Omental fat pad (tissue), 4 donors: ENCODE results near the gene CCND1. TPM values are rescaled to one million over a fixed set of nuclear protein-coding genes. Genes with fewer than 3 reads are reported as not detected.
"Not testable (repeated sequence)": the region's sequence is repeated elsewhere in the genome, so short reads cannot be mapped to it uniquely, and the experiment has no call there.

ENCODE experiments used
- ATAC-seq: fragments of 150-250 bp; one replicate; pipeline ENCODE4 v1.9.1; 2016; ENCODE audit warnings: mild to moderate bottlenecking, moderate library complexity; ENCODE audit not compliant: low FRiP score
- DNase-seq: peaks from one replicate; pipeline ENCODE4 v3.0.0-alpha.2; 2019; ENCODE audit warnings: low spot score
- total RNA-seq, 4 donors: library from RNA; depleted of rRNA; stranded (reverse); fragments of >200 nt; gene quantifications; one replicate each; pipeline ENCODE4 v1.1.0, GENCODE V29; 2016
- TF ChIP-seq, protein P1 (sequence below), 3 donors: fragments of 450-650 bp; IDR thresholded peaks; one replicate each; pipeline ENCODE4 v1.5.1; 2016 to 2017; ENCODE audit warnings: antibody characterized with exemption in 3 of 3, mild to moderate bottlenecking in 3 of 3, moderate library complexity in 2 of 3

The CCND1 gene
- total RNA-seq, 4 donors from 2014 or later = 40.3 to 216 (median 58.2) TPM

DNA sequence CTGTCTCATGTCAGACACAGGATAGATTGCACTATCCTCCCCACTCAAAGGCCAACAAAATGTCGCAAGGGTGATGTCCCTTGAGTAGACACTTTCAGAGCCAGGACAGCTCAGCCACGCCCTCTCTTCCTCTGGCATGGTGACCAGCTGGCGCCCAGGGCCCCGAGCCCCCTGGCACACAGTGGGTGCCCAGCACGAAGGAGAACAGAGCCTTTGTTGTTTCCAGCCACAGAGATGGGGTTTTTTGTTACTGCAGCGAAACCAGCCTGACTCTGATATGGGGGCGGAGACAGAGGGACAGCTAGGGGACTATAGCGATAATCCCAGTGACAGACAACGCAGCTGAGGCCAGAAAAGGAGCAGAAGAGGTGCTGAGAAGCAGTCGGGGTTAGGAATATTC lies 23.3 kb upstream of the CCND1 start:
- DNase-seq (no peak), ATAC-seq (no peak)

DNA sequence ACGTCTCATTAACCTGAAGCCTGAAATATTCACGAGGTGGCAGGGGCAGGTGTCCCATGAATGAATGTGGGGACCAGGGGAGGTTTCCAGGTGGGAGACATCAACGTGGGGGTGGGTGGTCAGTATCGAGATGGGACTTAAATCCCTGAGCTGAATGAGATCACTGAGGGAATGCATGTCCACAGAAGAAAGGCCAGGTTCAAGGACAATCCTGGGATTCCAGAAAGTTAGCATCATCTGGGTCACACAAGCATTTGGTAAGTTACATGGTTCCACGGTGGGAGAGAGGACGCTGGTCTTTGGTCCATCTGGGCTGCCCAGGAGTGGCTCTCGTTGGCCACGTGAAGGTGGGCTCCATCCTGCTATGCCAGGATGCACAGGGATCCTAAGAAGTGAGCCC lies 22.7 kb upstream of the CCND1 start:
- ATAC-seq (no peak), DNase-seq (no peak)
- TF ChIP-seq, protein P1, sequence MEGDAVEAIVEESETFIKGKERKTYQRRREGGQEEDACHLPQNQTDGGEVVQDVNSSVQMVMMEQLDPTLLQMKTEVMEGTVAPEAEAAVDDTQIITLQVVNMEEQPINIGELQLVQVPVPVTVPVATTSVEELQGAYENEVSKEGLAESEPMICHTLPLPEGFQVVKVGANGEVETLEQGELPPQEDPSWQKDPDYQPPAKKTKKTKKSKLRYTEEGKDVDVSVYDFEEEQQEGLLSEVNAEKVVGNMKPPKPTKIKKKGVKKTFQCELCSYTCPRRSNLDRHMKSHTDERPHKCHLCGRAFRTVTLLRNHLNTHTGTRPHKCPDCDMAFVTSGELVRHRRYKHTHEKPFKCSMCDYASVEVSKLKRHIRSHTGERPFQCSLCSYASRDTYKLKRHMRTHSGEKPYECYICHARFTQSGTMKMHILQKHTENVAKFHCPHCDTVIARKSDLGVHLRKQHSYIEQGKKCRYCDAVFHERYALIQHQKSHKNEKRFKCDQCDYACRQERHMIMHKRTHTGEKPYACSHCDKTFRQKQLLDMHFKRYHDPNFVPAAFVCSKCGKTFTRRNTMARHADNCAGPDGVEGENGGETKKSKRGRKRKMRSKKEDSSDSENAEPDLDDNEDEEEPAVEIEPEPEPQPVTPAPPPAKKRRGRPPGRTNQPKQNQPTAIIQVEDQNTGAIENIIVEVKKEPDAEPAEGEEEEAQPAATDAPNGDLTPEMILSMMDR (IDR thresholded peaks at IDR 0.05) = no peak

More for the DNA sequence above, 23.3 kb upstream of the CCND1 start:
- TF ChIP-seq, protein P1 (IDR thresholded peaks at IDR 0.05) = no peak

DNA sequence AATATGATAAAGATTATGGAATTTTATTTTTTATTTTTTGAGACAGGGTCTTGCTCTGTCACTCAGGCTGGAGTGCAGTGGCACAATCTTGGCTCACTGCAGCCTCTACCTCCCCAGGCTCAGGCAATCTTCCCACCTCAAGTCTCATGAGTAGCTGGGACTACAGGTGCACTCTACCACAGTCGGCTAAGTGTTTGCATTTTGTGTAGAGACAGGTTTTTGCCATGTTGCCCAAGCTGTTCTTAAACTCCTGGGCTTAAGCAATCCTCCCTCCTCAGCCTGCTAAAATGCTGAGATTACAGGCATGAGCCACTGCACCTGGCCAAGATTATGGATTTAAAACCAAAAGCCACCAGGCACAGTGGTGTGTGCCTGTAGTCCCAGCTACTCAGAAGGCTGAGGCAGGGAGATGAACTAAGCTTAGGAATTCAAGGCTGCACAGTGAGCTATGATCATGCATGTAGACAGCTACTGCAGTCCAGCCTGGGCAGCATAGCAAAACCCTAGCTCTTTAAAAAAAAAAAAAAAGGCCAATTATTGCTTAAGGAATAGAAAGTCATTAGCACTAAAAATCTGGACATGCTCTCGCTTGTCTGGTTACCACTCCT lies 20.2 kb upstream of the CCND1 start:
- ATAC-seq = no peak
- DNase-seq = no peak
- TF ChIP-seq, protein P1 (IDR thresholded peaks at IDR 0.05) = no peak

DNA sequence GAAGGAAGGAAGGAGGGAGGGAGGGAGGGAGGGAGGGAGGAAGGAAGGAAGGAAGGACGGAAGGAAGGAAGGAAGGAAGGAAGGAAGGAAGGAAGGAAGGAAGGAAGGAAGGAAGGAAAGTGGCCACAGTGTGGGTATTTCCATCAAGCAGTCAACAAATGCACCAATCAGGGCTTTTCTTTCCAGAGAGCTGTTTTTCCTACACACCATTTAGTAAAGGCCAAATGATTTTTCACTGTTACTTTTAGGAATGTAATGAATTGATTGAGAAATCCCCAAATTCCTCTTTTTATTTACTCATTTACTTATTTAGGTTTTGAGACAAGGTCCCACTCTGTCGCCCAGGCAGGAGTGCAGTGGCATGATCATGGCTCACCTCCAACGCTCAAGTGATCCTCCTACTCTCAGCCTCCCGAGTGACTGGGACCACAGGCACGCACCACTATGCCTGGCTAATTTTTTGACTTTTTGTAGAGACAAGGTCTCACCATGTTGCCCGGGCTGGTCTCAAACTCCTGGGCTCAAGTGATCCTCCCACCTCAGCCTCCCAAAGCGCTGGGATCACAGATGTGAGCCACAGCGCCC lies 18.8 kb upstream of the CCND1 start:
- ATAC-seq, DNase-seq: not testable (repeated sequence)

DNA sequence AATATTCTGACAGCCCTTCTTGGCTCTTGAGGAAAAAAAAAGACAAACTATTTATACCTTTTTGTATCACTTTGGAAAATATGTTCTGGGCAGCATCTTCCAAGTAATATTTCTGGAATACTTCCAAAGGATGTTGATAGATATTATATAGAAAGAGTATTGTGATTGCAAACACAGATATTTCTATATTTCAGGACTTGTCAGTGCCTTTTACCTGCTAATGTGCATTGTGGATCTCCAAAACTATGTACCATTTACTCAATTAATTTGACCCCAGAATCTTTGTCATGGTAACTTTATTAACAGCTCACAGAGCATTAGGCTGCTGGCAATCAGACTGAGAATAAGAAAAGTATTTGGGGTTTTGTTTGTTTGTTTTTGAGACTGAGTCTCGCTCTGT lies 16.7 kb upstream of the CCND1 start:
- TF ChIP-seq, protein P1 (IDR thresholded peaks at IDR 0.05) = no peak
- DNase-seq (no peak), ATAC-seq (no peak)

DNA sequence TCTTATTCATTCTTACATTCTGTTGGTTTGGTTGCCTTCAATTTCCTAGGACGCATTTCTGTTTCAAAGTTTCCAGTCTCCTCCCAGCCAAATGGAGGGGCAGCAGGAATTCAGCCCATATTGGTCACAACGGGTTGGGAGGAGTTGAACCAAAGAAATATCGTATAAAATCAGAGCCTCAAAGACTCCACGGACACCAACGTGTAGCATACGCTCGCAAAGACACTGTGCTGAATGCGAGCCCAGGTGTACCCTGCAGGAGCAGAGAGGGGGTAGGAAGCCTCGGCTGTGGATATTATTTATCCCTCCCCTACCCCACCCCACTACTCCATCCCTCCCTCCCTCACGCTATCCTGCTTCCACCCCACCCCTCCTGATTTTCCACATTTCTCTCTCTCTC lies 15.5 kb upstream of the CCND1 start:
- DNase-seq (no peak), ATAC-seq (no peak)
- TF ChIP-seq, protein P1 (IDR thresholded peaks at IDR 0.05) = no peak

DNA sequence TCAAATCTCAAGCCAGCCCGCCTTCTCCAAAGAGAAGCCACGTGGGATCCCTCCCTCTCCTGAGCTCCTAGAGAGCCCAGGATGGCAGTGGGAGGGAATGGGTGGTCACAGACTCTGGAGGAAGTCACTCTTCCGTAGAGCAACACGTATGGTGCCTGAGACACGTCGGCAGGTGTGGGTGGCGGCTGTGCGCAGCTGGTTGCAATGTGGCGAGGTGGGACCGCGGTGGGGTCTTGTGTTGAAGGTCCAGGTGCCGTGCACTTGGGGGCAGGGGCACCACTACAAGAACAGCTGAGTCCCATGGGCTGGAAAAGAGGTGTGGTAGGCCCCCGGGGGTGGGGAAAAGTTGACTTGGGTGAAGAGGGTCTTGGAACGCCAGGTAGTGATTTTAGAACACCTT lies 13.4 kb upstream of the CCND1 start:
- ATAC-seq (no peak), DNase-seq (no peak)
- TF ChIP-seq, protein P1 (IDR thresholded peaks at IDR 0.05) = no peak
